Stimulated activated CD8-positive, alpha-beta memory T cell treated with anti-CD3 and anti-CD28 coated beads, Interleukin-2, amount 100 ng/mL, for 48 hours (primary cell): ENCODE measurements around the gene SLC66A3.

Experiments used
- DNase-seq, 2 donors: peaks; one replicate each; pipeline ENCODE4 v3.0.0-alpha.2; 2020; ENCODE audit warnings: low read depth in 2 of 2

Gene SLC66A3

GRCh38 chr2:11155381-11156035 is at the start of gene SLC66A3:
TSS of gene SLC66A3 (plus strand) at chr2:11155467. CDS start at chr2:11155547, 80 bp downstream.
- peak in 1 of 2 donors; percentile 10 for DNase-seq

GRCh38 chr2:11109002-11109401 is 46.3 kb upstream of the SLC66A3 start:
- no peak for DNase-seq

GRCh38 chr2:11112870-11113428 is 42.3 kb upstream of the SLC66A3 start:
- DNase-seq: no peak

- DNase-seq: no peak
Observed at GRCh38 chr2:11117776-11118175, 37.5 kb upstream of the SLC66A3 start.

GRCh38 chr2:11118761-11119160 is 36.5 kb upstream of the SLC66A3 start:
- DNase-seq: no peak

- no peak for DNase-seq
Observed at GRCh38 chr2:11121099-11121822, 34.0 kb upstream of the SLC66A3 start.

GRCh38 chr2:11121823-11122155 is 33.5 kb upstream of the SLC66A3 start:
- DNase-seq: no peak

- DNase-seq: no peak
Observed at GRCh38 chr2:11122380-11122779, 32.9 kb upstream of the SLC66A3 start.

- DNase-seq: no peak
Observed at GRCh38 chr2:11123001-11123809, 32.1 kb upstream of the SLC66A3 start.

GRCh38 chr2:11123856-11124759 is 31.2 kb upstream of the SLC66A3 start:
- DNase-seq: peak; percentile 61 to 65

GRCh38 chr2:11124760-11125068 is 30.6 kb upstream of the SLC66A3 start:
- DNase-seq: no peak

GRCh38 chr2:11127761-11128160 is 27.5 kb upstream of the SLC66A3 start:
- no peak for DNase-seq

GRCh38 chr2:11128243-11128951 is 26.9 kb upstream of the SLC66A3 start:
- no peak for DNase-seq

GRCh38 chr2:11129598-11130449 is 25.4 kb upstream of the SLC66A3 start:
- DNase-seq: peak; percentile 40 to 63

- DNase-seq: no peak
Observed at GRCh38 chr2:11131166-11131920, 23.9 kb upstream of the SLC66A3 start.

- no peak for DNase-seq
Observed at GRCh38 chr2:11132036-11132671, 23.1 kb upstream of the SLC66A3 start.

GRCh38 chr2:11133238-11133935 is 21.9 kb upstream of the SLC66A3 start:
- DNase-seq: no peak

GRCh38 chr2:11133936-11134320 is 21.3 kb upstream of the SLC66A3 start:
- DNase-seq: no peak
